ENCODE results near the gene CHPF2.

The CHPF2 gene

DNA sequence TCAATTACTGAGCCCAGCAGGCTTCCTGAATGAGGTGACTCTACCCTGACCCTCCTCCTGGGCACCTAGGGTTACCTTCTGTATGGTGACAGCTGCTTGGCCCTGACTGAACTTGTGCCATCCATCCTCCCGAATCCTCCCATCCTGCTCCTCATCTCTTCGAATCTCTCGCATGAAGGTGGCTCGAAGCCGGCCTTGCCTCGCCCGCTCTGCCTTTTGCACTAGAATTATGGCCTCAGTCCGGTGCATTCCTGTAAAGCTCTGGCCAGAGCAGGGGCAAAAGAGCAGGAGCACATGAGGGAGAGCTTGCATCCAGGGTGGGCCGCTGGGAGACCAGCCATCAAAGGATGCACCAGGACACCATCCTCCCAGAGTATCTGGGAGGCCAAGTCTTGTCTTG is 29.4 kb upstream of the CHPF2 start:
- H3K4me2 ChIP-seq (ENCODE audit: low read length): no peak overlapping the region
- no CpG with 5 or more reads among the region's 9 CpGs for WGBS (ENCODE audit: extremely low coverage, insufficient coverage, insufficient read length)

DNA sequence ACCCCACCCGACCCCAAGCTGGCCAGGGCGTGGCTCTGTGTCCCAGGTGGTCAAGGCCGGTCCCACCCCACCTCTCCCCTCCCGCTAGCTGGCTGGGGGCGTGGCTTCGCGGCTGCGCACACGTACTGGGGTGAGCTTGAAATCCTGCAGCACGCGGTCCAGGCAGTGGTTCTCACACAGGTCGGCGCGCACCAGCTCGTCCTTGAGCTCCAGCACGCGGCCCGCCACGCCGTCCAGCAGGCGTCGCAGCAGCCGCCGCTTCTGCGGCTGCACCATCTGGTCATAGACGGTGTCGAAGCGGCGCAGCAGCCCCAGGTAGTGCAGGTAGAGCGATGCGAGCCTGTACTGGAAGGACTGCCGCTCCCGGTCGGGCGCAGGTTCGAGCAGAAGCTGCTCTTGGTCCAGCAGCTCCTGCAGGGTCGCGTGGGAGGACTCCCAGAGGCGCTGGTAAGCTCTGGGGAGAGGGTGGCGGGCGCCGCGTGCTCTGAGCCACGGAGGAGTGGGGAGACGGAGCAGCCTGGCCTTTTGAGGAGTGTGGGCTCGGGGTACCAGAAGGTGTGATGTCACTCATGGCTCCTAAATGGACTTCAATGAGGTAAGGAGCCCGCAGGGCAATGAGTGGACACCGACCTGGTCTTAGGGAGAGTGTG is 27.8 kb upstream of the CHPF2 start:
- Histone ChIP-seq H3K4ac (ENCODE audit: low read depth, low read length) (no peak overlapping the region), H3K18ac (ENCODE audit: low read length) (no peak overlapping the region), H3K36me3 (ENCODE audit: control insufficient read depth in 1 of 2, insufficient read depth in 2 of 2, low read length in 2 of 2) (no peaks in the 10 kb centered on the region), H3K9ac (ENCODE audit: low read length) (no peak overlapping the region), H3K27ac (ENCODE audit: low read depth, low read length) (no peak overlapping the region), H2BK5ac (ENCODE audit: low read depth, low read length, poor library complexity) (no peak overlapping the region), H2BK12ac (ENCODE audit: low read length) (no peak overlapping the region), H3K4me1 (ENCODE audit: control insufficient read depth in 1 of 2, insufficient read depth in 2 of 2, low read length in 2 of 2) (peaks cover 3 to 5% of the 10 kb centered on the region in 2 experiments), H3K79me2 (ENCODE audit: control insufficient read depth, insufficient read depth, low read length, poor library complexity) (no peaks in the 10 kb centered on the region), H3K79me1 (ENCODE audit: low read length) (no peaks in the 10 kb centered on the region), H3K4me2 (ENCODE audit: low read length) (no peak overlapping the region), H3K23ac (ENCODE audit: low read length) (no peak overlapping the region), H3K9me3 (ENCODE audit: insufficient read depth, low read depth, low read length) (peaks cover 2% of the 10 kb centered on the region), H4K91ac (ENCODE audit: low read depth, low read length) (no peak overlapping the region), H3K14ac (ENCODE audit: low read length) (no peak overlapping the region), H2BK120ac (ENCODE audit: insufficient read depth, low read length, poor library complexity) (no peak overlapping the region), H2AFZ (ENCODE audit: insufficient read depth, low read length, poor library complexity) (no peak overlapping the region), H3K27me3 (ENCODE audit: insufficient read depth, low read length) (no peaks in the 10 kb centered on the region), H4K12ac (ENCODE audit: low read depth, low read length) (no peak overlapping the region), H2AK5ac (ENCODE audit: low read length) (no peak overlapping the region), H3K4me3 (ENCODE audit: low read depth, low read length) (no peak overlapping the region), H4K8ac (ENCODE audit: low read depth, low read length) (no peak overlapping the region)
- peak; percentile 23 to 61 for DNase-seq
- no CpG with 5 or more reads among the region's 48 CpGs for WGBS (ENCODE audit: extremely low coverage, insufficient coverage, insufficient read length)

More for the DNA sequence above, 29.4 kb upstream of the CHPF2 start:
- Histone ChIP-seq H3K4me3 (ENCODE audit: low read depth, low read length) (no peak overlapping the region), H3K27ac (ENCODE audit: low read depth, low read length) (no peak overlapping the region), H3K9me3 (ENCODE audit: insufficient read depth, low read depth, low read length) (peaks cover 4% of the 10 kb centered on the region), H4K8ac (ENCODE audit: low read depth, low read length) (no peak overlapping the region), H3K79me2 (ENCODE audit: control insufficient read depth, insufficient read depth, low read length, poor library complexity) (no peaks in the 10 kb centered on the region), H3K4me1 (ENCODE audit: control insufficient read depth in 1 of 2, insufficient read depth in 2 of 2, low read length in 2 of 2) (peaks cover 4 to 7% of the 10 kb centered on the region in 2 experiments), H3K14ac (ENCODE audit: low read length) (no peak overlapping the region), H2AK5ac (ENCODE audit: low read length) (no peak overlapping the region), H2AFZ (ENCODE audit: insufficient read depth, low read length, poor library complexity) (no peak overlapping the region), H4K91ac (ENCODE audit: low read depth, low read length) (no peak overlapping the region), H3K27me3 (ENCODE audit: insufficient read depth, low read length) (no peaks in the 10 kb centered on the region), H3K23ac (ENCODE audit: low read length) (no peak overlapping the region), H2BK5ac (ENCODE audit: low read depth, low read length, poor library complexity) (no peak overlapping the region), H3K9ac (ENCODE audit: low read length) (no peak overlapping the region), H3K79me1 (ENCODE audit: low read length) (no peaks in the 10 kb centered on the region), H3K18ac (ENCODE audit: low read length) (no peak overlapping the region), H3K36me3 (ENCODE audit: control insufficient read depth in 1 of 2, insufficient read depth in 2 of 2, low read length in 2 of 2) (no peaks in the 10 kb centered on the region), H2BK120ac (ENCODE audit: insufficient read depth, low read length, poor library complexity) (no peak overlapping the region), H3K4ac (ENCODE audit: low read depth, low read length) (no peak overlapping the region), H2BK12ac (ENCODE audit: low read length) (no peak overlapping the region), H4K12ac (ENCODE audit: low read depth, low read length) (no peak overlapping the region)
- no peak for DNase-seq

DNA sequence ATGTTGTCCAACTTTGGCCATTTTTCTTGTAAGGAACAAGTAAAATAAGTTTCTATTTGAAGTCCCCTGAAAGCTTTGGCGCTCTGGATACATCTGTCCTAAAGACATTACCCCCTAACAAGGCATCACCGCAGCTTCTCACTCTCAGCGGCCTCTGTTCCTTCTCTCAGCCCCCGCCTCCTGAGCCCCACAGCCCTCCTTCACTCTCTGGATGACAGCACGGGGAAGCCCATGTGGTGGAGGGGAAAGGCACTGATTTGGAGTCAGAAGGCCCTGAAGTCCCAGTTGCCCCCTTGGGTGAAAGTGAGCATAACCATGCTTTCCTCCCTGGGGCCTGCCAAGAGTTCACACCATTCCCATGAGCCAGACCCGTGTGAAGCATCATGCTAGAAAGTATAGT is 26.6 kb upstream of the CHPF2 start:
- Histone ChIP-seq H3K36me3 (ENCODE audit: control insufficient read depth in 1 of 2, insufficient read depth in 2 of 2, low read length in 2 of 2) (no peaks in the 10 kb centered on the region), H3K9ac (ENCODE audit: low read length) (no peak overlapping the region), H2AK5ac (ENCODE audit: low read length) (no peak overlapping the region), H3K27ac (ENCODE audit: low read depth, low read length) (no peak overlapping the region), H2AFZ (ENCODE audit: insufficient read depth, low read length, poor library complexity) (no peak overlapping the region), H3K27me3 (ENCODE audit: insufficient read depth, low read length) (no peaks in the 10 kb centered on the region), H2BK5ac (ENCODE audit: low read depth, low read length, poor library complexity) (no peak overlapping the region), H3K4ac (ENCODE audit: low read depth, low read length) (no peak overlapping the region), H3K79me2 (ENCODE audit: control insufficient read depth, insufficient read depth, low read length, poor library complexity) (no peaks in the 10 kb centered on the region), H3K4me1 (ENCODE audit: control insufficient read depth in 1 of 2, insufficient read depth in 2 of 2, low read length in 2 of 2) (peaks cover 0 to 2% of the 10 kb centered on the region in 2 experiments), H3K9me3 (ENCODE audit: insufficient read depth, low read depth, low read length) (peaks cover 2% of the 10 kb centered on the region), H3K23ac (ENCODE audit: low read length) (no peak overlapping the region), H3K14ac (ENCODE audit: low read length) (no peak overlapping the region), H4K12ac (ENCODE audit: low read depth, low read length) (no peak overlapping the region), H2BK12ac (ENCODE audit: low read length) (no peak overlapping the region), H2BK120ac (ENCODE audit: insufficient read depth, low read length, poor library complexity) (no peak overlapping the region), H4K8ac (ENCODE audit: low read depth, low read length) (no peak overlapping the region), H4K91ac (ENCODE audit: low read depth, low read length) (no peak overlapping the region), H3K79me1 (ENCODE audit: low read length) (no peaks in the 10 kb centered on the region), H3K18ac (ENCODE audit: low read length) (no peak overlapping the region), H3K4me2 (ENCODE audit: low read length) (no peak overlapping the region), H3K4me3 (ENCODE audit: low read depth, low read length) (no peak overlapping the region)
- WGBS (ENCODE audit: extremely low coverage, insufficient coverage, insufficient read length): no CpG with 5 or more reads among the region's 6 CpGs
- DNase-seq: no peak

DNA sequence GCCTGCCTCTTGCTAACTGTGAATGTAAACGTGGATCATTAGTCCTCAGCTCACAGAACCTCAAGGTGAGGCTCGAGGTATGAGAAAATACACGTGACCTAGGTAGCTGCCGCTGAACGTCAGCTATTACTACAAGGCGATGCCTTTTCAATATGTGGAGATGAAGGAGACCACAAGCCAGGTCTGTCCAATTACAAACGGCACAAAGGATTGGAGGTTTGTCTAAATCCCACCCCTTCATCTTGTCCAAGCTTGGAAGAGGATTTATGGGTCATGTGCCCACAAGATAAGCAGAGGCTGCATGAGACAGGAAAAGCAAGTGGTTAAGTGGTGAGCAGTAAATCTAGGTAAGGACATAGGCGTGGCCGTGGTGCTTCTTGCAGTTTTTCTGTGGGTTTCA is 25.4 kb upstream of the CHPF2 start:
- Histone ChIP-seq H3K18ac (ENCODE audit: low read length) (no peak overlapping the region), H3K23ac (ENCODE audit: low read length) (no peak overlapping the region), H2BK12ac (ENCODE audit: low read length) (no peak overlapping the region), H3K36me3 (ENCODE audit: control insufficient read depth in 1 of 2, insufficient read depth in 2 of 2, low read length in 2 of 2) (no peaks in the 10 kb centered on the region), H3K4me3 (ENCODE audit: low read depth, low read length) (no peak overlapping the region), H4K12ac (ENCODE audit: low read depth, low read length) (no peak overlapping the region), H3K4ac (ENCODE audit: low read depth, low read length) (no peak overlapping the region), H3K79me1 (ENCODE audit: low read length) (no peaks in the 10 kb centered on the region), H3K4me1 (ENCODE audit: control insufficient read depth in 1 of 2, insufficient read depth in 2 of 2, low read length in 2 of 2) (peaks cover 0 to 2% of the 10 kb centered on the region in 2 experiments), H4K91ac (ENCODE audit: low read depth, low read length) (no peak overlapping the region), H3K9me3 (ENCODE audit: insufficient read depth, low read depth, low read length) (peaks cover 2% of the 10 kb centered on the region), H3K79me2 (ENCODE audit: control insufficient read depth, insufficient read depth, low read length, poor library complexity) (no peaks in the 10 kb centered on the region), H4K8ac (ENCODE audit: low read depth, low read length) (no peak overlapping the region), H2AFZ (ENCODE audit: insufficient read depth, low read length, poor library complexity) (no peak overlapping the region), H3K27ac (ENCODE audit: low read depth, low read length) (no peak overlapping the region), H3K27me3 (ENCODE audit: insufficient read depth, low read length) (no peaks in the 10 kb centered on the region), H3K9ac (ENCODE audit: low read length) (no peak overlapping the region), H3K14ac (ENCODE audit: low read length) (no peak overlapping the region), H2BK5ac (ENCODE audit: low read depth, low read length, poor library complexity) (no peak overlapping the region), H2AK5ac (ENCODE audit: low read length) (no peak overlapping the region), H3K4me2 (ENCODE audit: low read length) (no peak overlapping the region), H2BK120ac (ENCODE audit: insufficient read depth, low read length, poor library complexity) (no peak overlapping the region)
- DNase-seq: no peak
- no CpG with 5 or more reads among the region's 9 CpGs for WGBS (ENCODE audit: extremely low coverage, insufficient coverage, insufficient read length)

Data from trophoblast cell (in vitro differentiated cells and primary cell).